Left ventricle myocardium inferior (tissue), 1 donor: ENCODE measurements around the gene TBC1D5. TPM values are rescaled to one million over a fixed set of nuclear protein-coding genes. Genes with fewer than 3 reads are reported as not detected.
A peak's percentile ranks its signal among the peaks of the same experiment; 100 is the strongest.

ENCODE experiments used
- DNase-seq: peaks from one replicate; pipeline ENCODE4 v3.0.0-alpha.2; 2020
- H3K27ac ChIP-seq: fragments of 200-600 bp; replicated peaks from 2 replicates; pipeline ENCODE4 v1.8.0; 2021
- H3K27me3 ChIP-seq: fragments of 200-600 bp; 2 replicates; pipeline ENCODE4 v1.8.0; 2021; ENCODE audit warnings: low read depth
- H3K36me3 ChIP-seq: fragments of 200-600 bp; 2 replicates; pipeline ENCODE4 v1.8.0; 2021
- H3K4me1 ChIP-seq: fragments of 200-600 bp; 2 replicates; pipeline ENCODE4 v1.8.0; 2021
- H3K4me3 ChIP-seq: fragments of 200-600 bp; 2 replicates; pipeline ENCODE4 v1.8.0; 2021; ENCODE audit warnings: mild to moderate bottlenecking, moderate library complexity
- H3K9me3 ChIP-seq: fragments of 200-600 bp; replicated peaks from 2 replicates; pipeline ENCODE4 v1.8.0; 2021
- CTCF ChIP-seq: fragments of 200-600 bp; IDR thresholded peaks from 2 replicates; pipeline ENCODE4 v1.8.0; 2021; ENCODE audit warnings: antibody characterized with exemption, mild to moderate bottlenecking, borderline replicate concordance
- intact Hi-C: fragments of 100-400 bp; cut with micrococcal nuclease; formaldehyde crosslinking; loops from one replicate; pipeline ENCODE4 v1.11.0; 2022
- total RNA-seq: library from RNA; stranded (reverse); fragmentation: NEBNext Ultra II Directional; extraction: Animal tissue kit (Norgen Biotek cat#: 25700); gene quantifications from one replicate; pipeline ENCODE4 v1.2.1, GENCODE V29; 2021
- donor health status: DM: no; HTN: yes; CAD: no; lungs with severe emphysema.

TBC1D5 gene
- total RNA-seq, 1 donor from 2014 or later, result 26.9 TPM

- no peaks in the 10 kb centered on the region for H3K9me3 ChIP-seq
- no peaks in the 10 kb centered on the region for H3K36me3 ChIP-seq
- H3K4me1 ChIP-seq, result no peaks in the 10 kb centered on the region
- DNase-seq, result no peak
- no peak overlapping the region for H3K27ac ChIP-seq
- no peak overlapping the region for H3K4me3 ChIP-seq
- H3K27me3 ChIP-seq, result no peaks in the 10 kb centered on the region
- intact Hi-C loops, result no loop called here
- TF ChIP-seq CTCF, result no peak
Measured at GRCh38 chr3:17442332-17443049, 299.9 kb downstream of the TBC1D5 start.

GRCh38 chr3:17433876-17434275, 308.6 kb downstream of the TBC1D5 start:
- no peak overlapping the region for H3K4me3 ChIP-seq
- no peak for DNase-seq
- no peaks in the 10 kb centered on the region for H3K27me3 ChIP-seq
- no peak for TF ChIP-seq CTCF
- H3K36me3 ChIP-seq, result no peaks in the 10 kb centered on the region
- H3K4me1 ChIP-seq, result peaks cover 6% of the 10 kb centered on the region
- no peak overlapping the region for H3K27ac ChIP-seq
- H3K9me3 ChIP-seq, result no peaks in the 10 kb centered on the region
- intact Hi-C loops, result loop anchor here (5.0 kb wide), 1 partner anchor 408 kb away; no protein-coding TSS in a partner anchor

- Histone ChIP-seq H3K4me1 (peaks cover 6% of the 10 kb centered on the region), H3K36me3 (no peaks in the 10 kb centered on the region), H3K27ac (no peak overlapping the region), H3K9me3 (no peaks in the 10 kb centered on the region), H3K4me3 (no peak overlapping the region), H3K27me3 (no peaks in the 10 kb centered on the region)
- no peak for DNase-seq
- TF ChIP-seq CTCF, result no peak
- intact Hi-C loops, result loop anchor here (5.0 kb wide), 1 partner anchor 410 kb away; no protein-coding TSS in a partner anchor
Measured at GRCh38 chr3:17432236-17432635, 310.2 kb downstream of the TBC1D5 start.

- DNase-seq, result no peak
- no peak overlapping the region for H3K27ac ChIP-seq
- H3K4me3 ChIP-seq, result no peak overlapping the region
- H3K36me3 ChIP-seq, result no peaks in the 10 kb centered on the region
- H3K27me3 ChIP-seq, result no peaks in the 10 kb centered on the region
- TF ChIP-seq CTCF, result no peak
- H3K4me1 ChIP-seq, result peaks cover 6% of the 10 kb centered on the region
- intact Hi-C loops, result loop anchor here (5.0 kb wide), 1 partner anchor 411 kb away; no protein-coding TSS in a partner anchor
- H3K9me3 ChIP-seq, result no peaks in the 10 kb centered on the region
Measured at GRCh38 chr3:17431484-17432045, 310.9 kb downstream of the TBC1D5 start.

GRCh38 chr3:17431004-17431403, 311.4 kb downstream of the TBC1D5 start:
- H3K27me3 ChIP-seq, result no peaks in the 10 kb centered on the region
- H3K36me3 ChIP-seq, result no peaks in the 10 kb centered on the region
- no peaks in the 10 kb centered on the region for H3K9me3 ChIP-seq
- peak; percentile 67 for TF ChIP-seq CTCF
- intact Hi-C loops, result loop anchor here (5.0 kb wide), 1 partner anchor 411 kb away; no protein-coding TSS in a partner anchor
- H3K4me1 ChIP-seq, result peaks cover 6% of the 10 kb centered on the region
- H3K4me3 ChIP-seq, result no peak overlapping the region
- H3K27ac ChIP-seq, result no peak overlapping the region
- DNase-seq, result no peak
